ENCODE data around the gene FAN1.

Gene FAN1

DNA sequence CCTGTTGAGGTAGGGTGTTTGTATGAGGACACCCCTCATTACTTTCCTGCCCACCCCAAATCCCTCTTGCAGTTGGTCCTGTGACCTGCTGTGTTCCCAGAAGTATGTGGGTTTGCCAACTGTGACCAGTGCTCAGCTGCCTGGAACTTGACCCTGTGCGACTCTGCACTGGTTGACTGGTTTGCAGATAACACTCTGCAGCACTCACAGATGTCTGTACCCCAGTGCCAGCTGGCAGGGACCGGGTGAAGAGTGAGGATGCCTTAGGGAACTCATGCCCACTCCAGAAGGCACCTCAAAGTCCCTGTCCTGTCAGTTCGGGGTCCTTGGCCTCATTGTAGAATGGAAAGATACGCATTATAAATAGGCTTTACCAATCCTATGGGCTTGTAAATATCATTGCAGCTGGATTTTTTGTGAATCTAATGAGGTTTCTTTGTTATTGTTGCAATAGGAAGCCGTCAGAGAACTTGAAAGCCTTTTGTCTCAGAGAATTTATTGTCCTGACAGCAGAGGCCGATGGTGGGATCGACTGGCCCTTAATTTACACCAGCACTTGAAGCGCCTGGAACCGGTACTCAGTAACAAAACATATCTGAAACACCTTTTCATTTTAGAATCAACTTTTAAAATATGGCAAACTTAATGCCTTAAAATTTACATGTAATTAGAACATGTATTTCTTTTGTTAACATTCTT lies 18.2 kb downstream of the FAN1 start:
- no peak for FAIRE-seq

GRCh38 chr15:30922480-30923311 lies 19.0 kb downstream of the FAN1 start:
- FAIRE-seq = peak; percentile 95

DNA sequence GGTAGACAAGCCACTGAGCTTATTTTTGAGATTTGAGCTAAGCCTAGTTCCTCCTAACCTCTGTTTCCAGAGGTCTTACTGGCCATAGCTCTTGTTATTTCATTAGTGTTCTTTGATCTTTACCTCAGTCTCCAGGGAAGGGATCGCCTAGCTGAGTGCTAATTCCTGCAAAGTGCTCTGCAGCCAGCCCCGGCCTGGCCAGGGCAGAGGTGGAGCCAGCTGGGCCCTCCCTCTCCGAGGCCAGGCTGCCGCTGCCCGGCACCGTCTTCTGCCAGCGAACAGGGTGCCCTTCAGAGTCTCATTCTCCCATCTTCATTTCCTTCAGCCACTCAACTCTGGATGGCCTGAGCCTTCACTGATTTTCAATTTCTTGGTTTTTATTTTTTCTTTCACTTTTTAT lies 19.7 kb downstream of the FAN1 start:
- no peak for FAIRE-seq

DNA sequence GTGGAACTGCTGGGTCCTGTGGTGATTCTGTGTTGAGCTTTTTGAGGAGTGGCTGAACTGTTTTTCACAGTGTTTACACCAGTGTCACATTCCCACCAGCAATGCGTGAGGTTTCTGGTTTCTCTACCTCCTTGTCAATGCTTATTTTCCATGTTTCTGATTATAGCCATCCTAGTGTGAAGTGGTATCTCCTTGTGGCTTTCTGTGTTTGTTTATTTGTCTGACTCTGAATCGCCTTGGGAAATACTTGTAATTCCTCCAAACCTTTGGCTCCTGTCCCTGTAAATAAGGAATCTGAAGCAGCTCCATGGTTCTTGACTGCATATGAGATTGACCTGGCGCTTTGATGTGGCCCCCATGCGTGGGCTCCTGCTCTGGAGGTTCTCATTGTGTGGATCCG lies 20.6 kb downstream of the FAN1 start:
- FAIRE-seq = no peak

GRCh38 chr15:30925686-30926085 lies 22.0 kb downstream of the FAN1 start:
- no peak for FAIRE-seq

DNA sequence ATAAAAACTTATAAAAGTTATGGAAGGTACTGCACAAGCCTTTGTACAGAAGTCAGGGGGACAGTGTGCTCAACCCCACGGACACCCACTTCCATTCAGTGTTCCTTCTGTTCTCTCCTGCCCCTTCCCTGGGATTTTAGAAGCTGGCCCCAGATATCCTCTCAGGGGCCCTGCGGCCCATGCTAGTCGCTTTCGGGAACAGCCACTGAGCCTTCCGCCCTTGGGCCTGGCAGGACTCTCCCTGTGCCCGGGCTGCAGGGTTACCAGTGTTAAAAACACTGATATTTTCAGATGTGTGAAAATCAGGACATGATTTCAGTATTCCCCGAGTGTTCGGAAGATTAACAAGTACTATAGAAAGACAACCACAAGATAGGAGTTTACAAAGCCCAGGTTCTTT lies 22.4 kb downstream of the FAN1 start:
- no peak for FAIRE-seq

- FAIRE-seq = no peak
These were observed 23.5 kb downstream of the FAN1 start for GRCh38 chr15:30927148-30927761.

- no peak for FAIRE-seq
These were observed 24.4 kb downstream of the FAN1 start for GRCh38 chr15:30928076-30928475.

DNA sequence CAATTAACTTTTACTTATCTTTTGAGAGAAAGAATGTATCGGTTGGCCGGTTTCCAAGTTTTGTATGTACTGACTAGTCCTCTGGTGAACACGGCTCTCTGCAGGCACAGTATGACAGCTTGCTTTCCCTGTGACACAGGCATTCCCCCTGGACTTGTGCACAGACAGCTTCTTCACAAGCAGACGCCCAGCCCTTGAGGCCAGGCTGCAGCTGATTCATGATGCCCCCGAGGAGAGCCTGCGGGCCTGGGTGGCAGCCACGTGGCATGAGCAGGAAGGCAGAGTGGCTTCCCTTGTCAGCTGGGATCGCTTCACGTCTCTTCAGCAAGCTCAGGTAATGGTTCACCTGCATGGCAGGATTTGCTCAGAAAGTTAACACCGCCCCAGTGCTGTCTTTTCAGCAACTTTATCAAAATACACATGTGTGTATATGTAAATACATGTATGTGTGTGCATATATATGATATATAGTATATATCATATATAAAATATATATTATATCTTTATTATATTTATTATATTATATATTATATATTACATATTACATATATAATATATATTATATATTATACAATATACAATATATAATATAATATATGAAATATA lies 25.5 kb downstream of the FAN1 start:
- FAIRE-seq = peak; percentile 99

GRCh38 chr15:30929982-30930381 lies 26.3 kb downstream of the FAN1 start:
- FAIRE-seq = no peak

DNA sequence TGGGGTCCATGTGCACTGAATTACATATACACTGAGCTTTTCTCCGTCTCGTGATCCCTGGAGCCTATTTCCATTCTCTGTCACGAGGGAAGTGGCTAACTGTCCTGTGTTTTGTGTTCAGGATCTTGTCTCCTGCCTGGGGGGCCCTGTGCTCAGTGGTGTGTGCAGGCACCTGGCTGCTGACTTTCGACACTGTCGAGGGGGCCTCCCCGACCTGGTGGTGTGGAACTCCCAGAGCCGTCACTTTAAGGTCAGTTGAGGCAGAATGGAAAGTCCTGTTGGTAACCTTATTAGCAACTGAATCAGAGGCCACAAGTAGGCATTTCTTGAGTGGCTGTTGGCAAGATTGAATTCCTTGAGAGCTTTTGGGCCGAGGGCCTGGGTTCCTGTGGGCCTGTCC lies 26.7 kb downstream of the FAN1 start:
- no peak for FAIRE-seq

- FAIRE-seq = no peak
These were observed 29.6 kb downstream of the FAN1 start for GRCh38 chr15:30933293-30933692.

DNA sequence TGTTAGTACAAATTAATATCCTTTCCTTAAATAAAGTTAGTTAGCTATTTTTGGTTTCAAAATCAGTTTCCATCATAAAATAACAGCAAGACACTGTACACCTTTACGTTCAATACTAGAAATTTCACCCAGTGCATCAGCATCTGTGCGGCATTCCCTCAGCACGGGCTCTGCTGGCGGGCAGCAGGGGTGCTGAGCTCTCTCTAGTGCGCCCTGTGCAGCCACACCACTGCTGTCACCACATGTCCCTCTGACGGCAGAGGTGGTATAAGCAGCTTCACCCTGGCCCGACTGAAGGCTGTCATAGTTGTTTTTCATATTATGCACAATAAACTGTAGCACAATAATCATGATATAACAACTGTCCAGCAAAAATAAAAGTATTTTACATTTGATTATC lies 35.4 kb downstream of the FAN1 start:
- FAIRE-seq = no peak

- no peak for FAIRE-seq
These were observed 36.6 kb downstream of the FAN1 start for GRCh38 chr15:30940359-30940758.

- FAIRE-seq = no peak
These were observed 37.8 kb downstream of the FAN1 start for GRCh38 chr15:30941520-30941919.

DNA sequence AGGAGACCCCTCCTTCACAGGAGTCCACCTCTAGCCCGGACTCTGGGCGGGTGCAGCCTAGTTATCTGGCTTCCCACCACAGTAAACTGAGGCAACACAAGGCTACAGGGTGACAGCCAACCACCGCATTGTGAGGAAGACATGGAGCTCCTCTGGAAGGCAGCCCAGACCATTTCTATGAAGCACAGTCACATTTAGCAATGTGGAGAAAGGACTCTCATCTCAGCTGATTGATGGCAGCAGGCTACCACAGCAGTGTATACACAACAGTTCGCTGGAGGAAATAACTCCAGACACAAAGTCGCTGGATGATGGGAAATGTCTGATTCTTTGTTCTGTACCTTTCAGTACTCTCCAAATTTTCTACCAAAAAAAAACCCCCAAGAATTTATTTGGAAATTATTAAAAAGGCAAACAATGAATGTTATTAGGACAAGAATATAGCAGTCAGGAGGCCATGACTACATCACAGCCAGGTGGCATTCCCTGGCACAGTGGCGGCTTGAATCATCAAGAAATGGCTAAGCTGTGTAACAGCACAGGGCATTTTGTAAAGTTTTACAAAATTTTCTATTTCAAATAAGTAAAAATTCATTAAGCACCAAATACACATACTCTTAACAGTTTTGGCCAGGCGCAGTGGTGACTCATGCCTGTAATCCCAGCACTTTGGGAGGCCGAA lies 40.1 kb downstream of the FAN1 start:
- FAIRE-seq = no peak

- no peak for FAIRE-seq
These were observed 49.5 kb downstream of the FAN1 start for GRCh38 chr15:30953183-30953582.

DNA sequence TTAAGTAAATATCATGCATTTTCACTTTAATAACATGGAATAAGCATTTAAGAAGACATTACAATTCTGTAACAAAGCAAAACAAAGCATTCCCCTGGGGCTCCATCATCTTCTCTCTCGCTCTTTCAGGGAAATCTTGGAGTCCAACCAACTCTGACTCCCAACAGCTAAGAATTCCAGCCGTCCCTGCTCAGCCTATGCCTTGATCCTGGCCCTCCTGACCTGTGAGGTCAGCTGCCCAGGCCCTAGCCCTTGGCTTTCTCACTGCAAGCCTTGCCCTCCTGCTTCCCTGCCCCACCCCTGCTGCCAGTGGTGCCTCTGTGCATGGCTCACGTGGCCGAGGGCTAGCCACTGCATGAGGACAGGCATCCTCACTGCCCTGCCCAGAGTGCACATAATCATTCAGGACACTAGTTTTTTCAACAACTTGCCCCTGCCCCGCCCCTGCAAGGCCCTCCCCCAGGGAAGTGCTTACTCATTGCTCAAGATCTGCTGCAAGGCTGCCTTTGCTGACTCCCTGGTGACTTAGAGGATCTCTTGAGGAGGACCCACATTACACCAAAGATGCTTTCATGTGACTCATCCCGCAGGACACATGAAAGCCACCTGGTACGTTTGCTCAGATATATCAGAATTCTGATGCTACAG lies 50.1 kb downstream of the FAN1 start:
- FAIRE-seq = no peak

GRCh38 chr15:30954674-30955073 lies 51.0 kb downstream of the FAN1 start:
- FAIRE-seq = no peak

DNA sequence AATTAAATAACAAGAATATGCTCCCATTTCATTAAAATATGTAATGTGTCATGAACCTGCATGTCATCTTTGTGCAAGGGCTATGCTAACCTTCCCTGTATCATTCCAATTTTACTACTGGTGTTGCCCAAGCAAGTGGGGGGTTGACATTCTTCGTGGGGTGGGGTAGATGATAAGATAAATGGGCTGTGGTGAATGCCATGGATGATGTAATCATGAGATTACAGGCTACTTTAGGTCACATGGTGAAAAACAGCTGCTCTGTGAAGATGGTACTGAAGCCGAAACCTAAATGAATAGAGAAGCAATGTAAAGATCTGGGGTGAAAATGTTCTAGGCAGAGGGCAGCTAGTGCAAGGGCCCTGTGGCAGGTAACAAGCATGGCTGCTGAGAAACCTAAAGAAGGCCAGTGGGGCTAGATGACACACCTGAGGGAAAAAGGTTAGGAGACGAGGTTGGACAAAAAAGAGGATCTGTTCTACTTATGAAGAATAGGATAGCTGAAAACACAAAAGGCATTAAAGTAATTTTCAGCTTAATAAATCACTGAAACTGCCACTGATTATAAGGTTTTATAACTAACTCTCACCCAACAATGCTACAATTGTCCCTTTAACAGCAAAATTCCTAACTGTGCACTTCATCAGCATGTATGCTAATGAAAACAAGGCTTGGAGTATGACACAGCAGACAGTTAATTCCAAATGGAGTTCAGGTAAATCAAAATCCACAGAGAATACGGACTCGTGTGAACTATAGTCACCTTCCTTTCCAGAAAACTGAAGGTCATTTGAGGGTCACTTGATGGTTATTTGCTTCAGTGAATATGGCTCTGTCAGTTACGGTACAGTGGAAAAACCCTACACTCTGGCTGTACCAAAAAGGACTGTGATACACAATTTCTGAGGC lies 52.8 kb downstream of the FAN1 start:
- no peak for FAIRE-seq

DNA sequence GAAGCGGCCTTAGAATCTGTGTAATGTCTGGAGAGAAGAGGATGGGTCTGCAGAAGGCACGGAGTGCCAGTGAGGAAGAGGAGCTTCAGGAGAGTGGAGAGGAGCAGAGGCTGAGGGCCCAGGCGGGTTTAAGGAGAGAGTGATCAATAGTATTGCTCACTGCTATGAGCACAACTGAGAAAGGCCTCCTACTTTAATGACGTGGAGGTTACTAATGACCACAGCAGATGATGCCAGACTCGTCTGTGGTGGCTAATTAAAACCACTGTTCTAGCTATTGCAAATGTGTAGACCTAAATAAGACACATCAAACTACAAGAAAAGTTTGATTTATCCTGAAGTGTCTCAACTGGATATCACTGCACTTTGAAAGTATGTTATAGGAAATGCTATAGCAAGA lies 54.5 kb downstream of the FAN1 start:
- FAIRE-seq = no peak

Measured in A204.1 (cell line).